GM19099 (cell line): ENCODE measurements around the gene ACYP2.

Source experiments
- POLR2A ChIP-seq: IDR thresholded peaks from 3 replicates; pipeline ENCODE4 v1.6.1; 2011; ENCODE audit warnings: low read depth; ENCODE audit not compliant: insufficient read length; ENCODE audit errors: extremely low read depth

ACYP2 gene

GRCh38 chr2:54191361-54192135 is 76.1 kb downstream of the ACYP2 start:
- no peak for TF ChIP-seq POLR2A

- no peak for TF ChIP-seq POLR2A
These were observed 79.6 kb downstream of the ACYP2 start for GRCh38 chr2:54194761-54195750.

- no peak for TF ChIP-seq POLR2A
These were observed 81.2 kb downstream of the ACYP2 start for GRCh38 chr2:54196646-54197045.

GRCh38 chr2:54204476-54204875 is 89.1 kb downstream of the ACYP2 start:
- TF ChIP-seq POLR2A = no peak

GRCh38 chr2:54206596-54206995 is 91.2 kb downstream of the ACYP2 start:
- TF ChIP-seq POLR2A = no peak

- no peak for TF ChIP-seq POLR2A
These were observed 92.3 kb downstream of the ACYP2 start for GRCh38 chr2:54207666-54208195.

- TF ChIP-seq POLR2A = no peak
These were observed 93.2 kb downstream of the ACYP2 start for GRCh38 chr2:54208364-54209240.

- TF ChIP-seq POLR2A = no peak
These were observed 94.0 kb downstream of the ACYP2 start for GRCh38 chr2:54209379-54209778.

GRCh38 chr2:54212456-54212855 is 97.0 kb downstream of the ACYP2 start:
- no peak for TF ChIP-seq POLR2A

- no peak for TF ChIP-seq POLR2A
These were observed 97.7 kb downstream of the ACYP2 start for GRCh38 chr2:54213082-54213481.

GRCh38 chr2:54224997-54225396 is 109.6 kb downstream of the ACYP2 start:
- no peak for TF ChIP-seq POLR2A

- no peak for TF ChIP-seq POLR2A
These were observed 110.8 kb downstream of the ACYP2 start for GRCh38 chr2:54226260-54226659.

- TF ChIP-seq POLR2A = no peak
These were observed 112.4 kb downstream of the ACYP2 start for GRCh38 chr2:54227798-54228197.

GRCh38 chr2:54228945-54229344 is 113.5 kb downstream of the ACYP2 start:
- no peak for TF ChIP-seq POLR2A
